22Rv1 (cell line): ENCODE data around the gene AGXT.

Experiments used
- H3K27ac ChIP-seq: fragments of 450-650 bp; 2 replicates; pipeline ENCODE4 v1.5.1; 2017
- ZFX ChIP-seq: fragments of 450-650 bp; IDR thresholded peaks from 2 replicates; pipeline ENCODE4 v1.6.1; 2017; ENCODE audit warnings: antibody characterized with exemption, borderline replicate concordance
- TF ChIP-seq, protein P1 (sequence below): fragments of 450-650 bp; IDR thresholded peaks from 2 replicates; pipeline ENCODE4 v1.5.1; 2017; ENCODE audit warnings: mild to moderate bottlenecking

The AGXT gene

DNA sequence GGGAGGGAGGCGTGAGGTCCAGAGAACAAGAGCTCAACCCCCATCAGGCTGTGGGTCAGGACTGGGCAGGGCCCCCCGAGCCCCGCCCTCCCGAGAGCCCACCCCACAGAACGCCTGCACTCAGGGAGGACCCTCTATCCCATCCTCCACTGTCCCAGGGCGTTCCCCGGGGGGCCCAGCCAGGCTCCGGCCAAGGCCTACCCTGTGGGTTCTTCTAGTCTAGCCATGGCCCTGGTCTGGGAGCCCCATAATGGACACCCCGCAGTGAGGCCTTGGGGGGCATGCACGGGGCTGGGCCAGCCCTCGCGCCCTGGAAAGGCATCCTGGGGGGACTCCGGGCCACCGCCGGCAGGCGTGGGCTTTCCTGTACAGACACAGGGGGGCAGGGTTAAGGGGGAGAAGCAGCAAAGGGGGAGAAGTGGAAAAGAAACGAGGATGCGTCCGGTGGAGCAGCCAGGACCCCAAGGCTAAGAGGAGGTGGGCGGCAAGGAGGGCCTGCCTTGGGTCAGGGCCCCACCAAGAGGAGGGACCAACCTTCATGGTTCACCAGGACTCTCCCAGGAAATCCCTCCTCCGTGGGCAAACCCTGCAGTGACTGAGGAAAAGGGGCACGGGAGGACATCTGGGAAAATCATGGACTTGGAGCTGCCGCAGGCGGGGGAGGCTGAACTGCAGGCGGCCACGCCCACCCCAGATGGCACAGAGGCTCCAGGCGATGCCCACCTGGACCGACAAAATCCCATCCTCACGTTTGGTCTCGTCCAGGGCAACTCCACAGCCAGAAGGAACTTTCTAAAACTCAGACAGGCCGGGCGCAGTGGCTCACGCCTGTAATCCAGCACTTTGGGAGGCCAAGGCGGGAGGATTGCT, 34.8 kb downstream of the AGXT start:
- TF ChIP-seq, protein P1, sequence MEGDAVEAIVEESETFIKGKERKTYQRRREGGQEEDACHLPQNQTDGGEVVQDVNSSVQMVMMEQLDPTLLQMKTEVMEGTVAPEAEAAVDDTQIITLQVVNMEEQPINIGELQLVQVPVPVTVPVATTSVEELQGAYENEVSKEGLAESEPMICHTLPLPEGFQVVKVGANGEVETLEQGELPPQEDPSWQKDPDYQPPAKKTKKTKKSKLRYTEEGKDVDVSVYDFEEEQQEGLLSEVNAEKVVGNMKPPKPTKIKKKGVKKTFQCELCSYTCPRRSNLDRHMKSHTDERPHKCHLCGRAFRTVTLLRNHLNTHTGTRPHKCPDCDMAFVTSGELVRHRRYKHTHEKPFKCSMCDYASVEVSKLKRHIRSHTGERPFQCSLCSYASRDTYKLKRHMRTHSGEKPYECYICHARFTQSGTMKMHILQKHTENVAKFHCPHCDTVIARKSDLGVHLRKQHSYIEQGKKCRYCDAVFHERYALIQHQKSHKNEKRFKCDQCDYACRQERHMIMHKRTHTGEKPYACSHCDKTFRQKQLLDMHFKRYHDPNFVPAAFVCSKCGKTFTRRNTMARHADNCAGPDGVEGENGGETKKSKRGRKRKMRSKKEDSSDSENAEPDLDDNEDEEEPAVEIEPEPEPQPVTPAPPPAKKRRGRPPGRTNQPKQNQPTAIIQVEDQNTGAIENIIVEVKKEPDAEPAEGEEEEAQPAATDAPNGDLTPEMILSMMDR = no peak
- no peak for TF ChIP-seq ZFX

DNA sequence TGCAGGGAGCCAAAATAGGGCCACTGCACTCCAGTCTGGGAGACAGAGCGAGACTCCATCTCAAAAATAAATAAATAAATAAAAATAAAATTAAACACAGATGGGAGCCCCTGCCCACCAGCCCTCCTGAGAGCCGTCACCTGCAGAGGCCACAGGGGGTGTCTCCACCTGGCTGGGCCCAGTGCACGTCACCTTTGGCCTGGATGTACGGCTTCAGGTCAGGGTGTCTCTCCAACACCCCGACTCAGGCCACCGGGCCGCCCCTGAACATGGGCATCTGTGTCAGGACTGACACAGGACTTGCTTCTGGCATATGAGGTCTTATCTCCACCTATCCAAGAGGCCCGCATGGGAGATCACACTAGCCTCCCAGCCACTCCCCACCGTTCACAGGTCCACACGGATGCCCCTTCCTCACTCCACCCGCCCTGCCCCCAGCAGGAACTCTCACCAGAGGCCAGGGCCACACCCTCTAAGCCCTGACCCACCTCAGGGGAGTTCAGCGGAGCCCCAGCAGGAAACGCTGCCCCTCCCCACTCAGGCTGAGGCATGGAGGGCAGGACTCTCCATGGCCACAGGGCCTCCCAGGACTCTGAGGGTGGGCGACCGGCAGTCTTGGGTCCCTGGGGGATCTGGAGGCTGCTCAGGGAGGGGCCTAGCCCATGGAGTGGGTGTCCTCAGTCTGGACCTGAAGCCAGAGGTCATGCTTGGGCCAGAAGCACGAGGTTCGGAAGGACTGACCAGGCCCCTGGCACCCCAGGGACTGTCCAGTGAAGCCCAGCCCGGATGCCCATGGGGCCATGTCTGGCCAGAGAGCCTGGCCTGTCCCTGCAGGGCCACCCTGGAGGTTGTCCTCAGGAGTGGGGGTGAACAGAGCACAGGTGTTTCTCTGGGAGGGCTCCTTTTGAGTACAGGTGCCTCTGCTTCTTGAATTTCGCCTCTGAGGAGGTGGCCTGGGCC, 35.9 kb downstream of the AGXT start:
- TF ChIP-seq, protein P1 = no peak
- no peak for TF ChIP-seq ZFX
- H3K27ac ChIP-seq = no peak overlapping the region

More for the DNA sequence above, 34.8 kb downstream of the AGXT start:
- no peak overlapping the region for H3K27ac ChIP-seq

DNA sequence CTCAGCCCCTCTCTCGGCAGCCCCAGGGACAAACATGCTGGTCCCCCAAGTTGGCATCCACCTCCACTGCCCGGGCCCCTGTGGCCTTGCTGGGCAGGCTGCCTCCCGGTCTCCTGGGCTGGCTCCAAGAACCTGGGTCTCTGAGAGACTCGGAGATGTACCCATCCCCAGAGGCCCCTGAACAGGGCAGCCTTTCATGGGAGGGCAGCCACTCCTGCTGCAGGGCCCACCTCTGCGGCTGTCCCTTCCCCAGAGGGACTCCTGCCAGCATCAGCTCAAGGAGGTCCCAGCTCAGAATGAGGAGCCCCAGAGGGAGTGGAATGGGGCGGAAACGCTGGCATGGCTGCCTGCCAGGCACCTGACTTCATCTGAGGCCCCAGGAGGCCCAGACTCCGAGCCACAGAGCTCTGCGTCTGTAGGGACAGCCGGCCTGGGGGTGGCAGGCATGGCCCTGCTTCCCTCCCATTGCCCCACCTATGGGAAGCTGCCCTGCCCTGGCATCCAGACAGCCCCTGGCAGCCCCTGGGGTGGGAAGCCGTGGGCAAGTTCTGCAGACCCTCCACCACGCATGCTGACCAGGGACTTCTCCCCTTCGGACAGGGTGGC, 36.7 kb downstream of the AGXT start:
- TF ChIP-seq ZFX = no peak
- TF ChIP-seq, protein P1 = no peak
- no peak overlapping the region for H3K27ac ChIP-seq

DNA sequence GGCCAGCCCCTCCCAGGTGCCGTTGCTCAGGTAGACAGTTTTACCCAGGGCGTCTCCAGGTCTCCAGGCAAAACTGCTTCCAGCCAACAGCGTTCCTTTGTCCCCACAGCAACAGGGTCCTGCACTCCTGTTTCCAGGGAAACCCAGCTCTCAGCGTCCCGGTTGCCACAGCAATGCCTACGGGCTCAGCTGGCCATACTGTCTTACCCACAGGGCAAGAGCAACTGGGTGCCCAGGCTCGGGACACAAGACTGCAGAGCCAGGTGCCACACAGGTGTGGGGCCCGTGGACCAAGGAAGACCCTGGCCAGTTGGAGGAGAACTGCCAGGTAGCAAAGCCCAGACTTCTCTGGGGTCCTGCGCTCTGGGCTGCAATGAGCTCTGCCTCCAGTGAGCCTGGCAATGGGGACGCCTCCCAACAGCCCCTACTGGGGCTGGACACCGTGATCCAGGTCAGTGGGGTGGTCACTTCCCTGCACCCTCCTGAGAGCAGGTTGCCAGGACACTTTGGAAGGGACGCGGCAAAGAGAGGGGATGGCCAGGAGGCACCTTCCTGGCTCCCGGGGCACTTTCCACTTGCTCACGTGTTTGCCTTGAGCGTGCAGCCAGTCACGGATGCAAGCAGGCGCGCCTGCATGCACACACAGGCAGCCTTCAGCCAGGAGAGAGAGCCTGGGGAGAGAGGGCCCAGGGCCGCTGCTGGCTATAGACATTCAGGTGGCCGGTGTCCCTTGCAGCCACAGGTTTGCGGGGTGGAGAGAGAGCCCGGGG, 37.7 kb downstream of the AGXT start, which contains the start of gene CROCC2:
TSS of gene CROCC2 (plus strand) at position 196 of the 770 bp plus-strand sequence. CDS start at position 374, 178 bp downstream.
- H3K27ac ChIP-seq = no peak within 1 kb of the TSS
- TF ChIP-seq, protein P1 = no peak
- no peak for TF ChIP-seq ZFX

DNA sequence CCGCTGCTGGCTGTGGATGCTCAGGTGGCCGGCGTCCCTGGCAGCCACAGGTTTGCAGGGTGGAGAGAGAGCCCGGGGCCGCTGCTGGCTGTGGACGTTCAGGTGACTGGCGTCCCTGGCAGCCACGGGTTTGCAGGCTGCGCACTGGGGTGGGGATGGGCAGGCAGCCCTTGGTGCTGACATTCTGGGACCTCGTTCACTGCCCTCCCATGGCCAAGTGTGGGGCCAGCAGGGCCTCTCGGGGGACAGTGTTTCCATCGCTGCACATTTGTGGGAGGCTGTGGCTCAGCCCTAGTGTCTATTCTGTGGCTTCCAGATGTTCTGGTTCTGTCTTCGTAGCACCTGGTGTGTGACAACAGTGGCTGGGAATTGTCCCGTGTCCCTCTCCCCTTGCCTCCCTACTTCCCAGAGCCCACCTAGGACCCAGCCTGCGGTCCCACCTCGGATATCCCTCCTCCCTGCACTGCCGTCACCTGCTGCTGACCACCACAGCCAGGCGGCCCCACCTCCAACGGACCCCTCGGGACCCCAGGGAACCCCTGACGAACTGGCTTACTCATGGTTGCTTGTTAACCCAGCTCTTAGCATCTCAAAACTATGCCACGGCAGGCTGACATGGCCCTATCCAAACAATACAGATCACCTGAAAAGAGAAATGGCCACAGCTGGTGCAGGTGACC, 38.4 kb downstream of the AGXT start:
- no peak for TF ChIP-seq ZFX
- TF ChIP-seq, protein P1 = no peak
- H3K27ac ChIP-seq = no peak overlapping the region
